Hepatocyte (in vitro differentiated cells): ENCODE results near the gene ZSCAN26. TPM values are rescaled to one million over a fixed set of nuclear protein-coding genes. Genes with fewer than 3 reads are reported as not detected.

ENCODE experiments used
- DNase-seq: peaks from one replicate; pipeline ENCODE4 v3.0.0-alpha.2; 2016; ENCODE audit warnings: low spot score
- H2AFZ ChIP-seq: fragments of 200-600 bp; sonication (generic); 2 replicates; pipeline ENCODE4 v1.6.0; 2016; ENCODE audit warnings: antibody characterized with exemption, mild to moderate bottlenecking
- H3K27ac ChIP-seq: fragments of 200-600 bp; sonication (generic); 2 replicates; pipeline ENCODE4 v1.5.1; 2016; ENCODE audit warnings: mild to moderate bottlenecking
- H3K27me3 ChIP-seq: fragments of 200-600 bp; sonication (generic); 2 replicates; pipeline ENCODE4 v1.6.1; 2016
- H3K36me3 ChIP-seq: fragments of 200-600 bp; sonication (generic); replicated peaks from 2 replicates; pipeline ENCODE4 v1.5.1; 2016; ENCODE audit warnings: low read depth; ENCODE audit not compliant: insufficient read depth
- H3K4me1 ChIP-seq: fragments of 200-600 bp; sonication (generic); 2 replicates; pipeline ENCODE4 v1.5.1; 2016; ENCODE audit warnings: mild to moderate bottlenecking, moderate library complexity; ENCODE audit not compliant: insufficient read depth
- H3K4me2 ChIP-seq: fragments of 200-600 bp; sonication (generic); 2 replicates; pipeline ENCODE4 v1.6.0; 2016
- H3K4me3 ChIP-seq: fragments of 200-600 bp; sonication (generic); 2 replicates; pipeline ENCODE4 v1.5.1; 2016; ENCODE audit warnings: mild to moderate bottlenecking
- H3K79me2 ChIP-seq: fragments of 200-600 bp; sonication (generic); 2 replicates; pipeline ENCODE4 v1.6.0; 2017; ENCODE audit warnings: mild to moderate bottlenecking
- H3K9me2 ChIP-seq: fragments of 200-600 bp; sonication (generic); replicated peaks from 2 replicates; pipeline ENCODE4 v1.6.0; 2017; ENCODE audit warnings: mild to moderate bottlenecking; ENCODE audit not compliant: insufficient read depth
- H3K9me3 ChIP-seq: fragments of 200-600 bp; sonication (generic); 2 replicates; pipeline ENCODE4 v1.5.1; 2016; ENCODE audit warnings: low read depth, mild to moderate bottlenecking
- H4K20me1 ChIP-seq: fragments of 200-600 bp; sonication (generic); 2 replicates; pipeline ENCODE4 v1.6.0; 2016; ENCODE audit warnings: mild to moderate bottlenecking; ENCODE audit not compliant: insufficient read depth, poor library complexity, severe bottlenecking
- EZH2 ChIP-seq: fragments of 200-600 bp; sonication (generic); IDR thresholded peaks from 2 replicates; pipeline ENCODE4 v1.6.1; 2016; ENCODE audit warnings: antibody characterized with exemption, mild to moderate bottlenecking, borderline replicate concordance
- EZH2phosphoT487 ChIP-seq: fragments of 200-600 bp; sonication (generic); IDR thresholded peaks from one replicate; pipeline ENCODE4 v1.6.1; 2018; ENCODE audit warnings: antibody characterized with exemption, mild to moderate bottlenecking, low read depth, moderate library complexity; ENCODE audit not compliant: unreplicated experiment, severe bottlenecking
- WGBS: methylation state at CpG from one replicate; pipeline ENCODE4 v1.1.6; 2016; ENCODE audit warnings: low lambda C conversion rate; ENCODE audit errors: missing lambda C conversion rate; 5-methylcytosine and 5-hydroxymethylcytosine counted together
- polyA plus RNA-seq: library from polyadenylated mRNA; unstranded; fragments of >200 nt; fragmentation: Nextera tagmentation; extraction: Ambion mirVana; gene quantifications from 2 replicates; pipeline ENCODE4 v1.2.1, GENCODE V29; 2016
- total RNA-seq: library from RNA; depleted of rRNA; stranded (reverse); fragments of >200 nt; gene quantifications from 2 replicates; pipeline ENCODE4 v1.2.3, GENCODE V29; 2014
- TF ChIP-seq, protein P1 (sequence below): fragments of 200-600 bp; sonication (generic); IDR thresholded peaks from 2 replicates; pipeline ENCODE4 v1.5.1; 2016; ENCODE audit warnings: antibody characterized with exemption, mild to moderate bottlenecking; ENCODE audit not compliant: poor library complexity

ZSCAN26 gene
- total and polyA plus RNA-seq, 2 experiments from 2014 or later = 7.8 to 14.7 TPM

DNA sequence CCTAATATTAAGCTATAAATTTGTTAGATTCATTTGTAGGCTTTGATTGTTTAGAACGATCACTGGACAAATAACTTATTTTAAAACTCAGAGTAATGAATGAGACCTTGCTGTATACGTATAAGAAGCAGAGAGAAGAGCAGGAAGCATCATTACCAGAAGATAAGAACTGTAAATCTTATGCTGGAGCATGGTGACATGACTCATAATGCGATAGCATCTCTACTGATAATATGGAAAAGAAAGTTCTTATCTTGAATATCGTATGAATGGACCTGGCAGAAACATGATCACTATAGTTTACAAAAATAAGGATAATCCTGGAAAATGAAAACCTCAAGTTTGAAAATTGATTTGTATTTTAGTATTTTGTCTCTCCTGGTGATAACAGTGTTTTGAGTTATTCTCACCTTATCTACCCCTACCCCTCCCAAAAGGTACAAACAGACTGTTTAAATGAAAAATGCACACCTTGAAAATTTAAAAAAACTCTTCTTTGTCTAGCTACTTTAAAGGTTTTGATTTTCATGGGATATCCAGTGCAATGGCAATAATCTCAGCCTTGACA, 2.0 kb upstream of the ZSCAN26 start:
- DNase-seq = no peak
- no peaks in the 10 kb centered on the region for H3K9me3 ChIP-seq
- H3K27ac ChIP-seq = no peak overlapping the region
- TF ChIP-seq EZH2phosphoT487 = no peak
- no peak for TF ChIP-seq EZH2
- TF ChIP-seq, protein P1, sequence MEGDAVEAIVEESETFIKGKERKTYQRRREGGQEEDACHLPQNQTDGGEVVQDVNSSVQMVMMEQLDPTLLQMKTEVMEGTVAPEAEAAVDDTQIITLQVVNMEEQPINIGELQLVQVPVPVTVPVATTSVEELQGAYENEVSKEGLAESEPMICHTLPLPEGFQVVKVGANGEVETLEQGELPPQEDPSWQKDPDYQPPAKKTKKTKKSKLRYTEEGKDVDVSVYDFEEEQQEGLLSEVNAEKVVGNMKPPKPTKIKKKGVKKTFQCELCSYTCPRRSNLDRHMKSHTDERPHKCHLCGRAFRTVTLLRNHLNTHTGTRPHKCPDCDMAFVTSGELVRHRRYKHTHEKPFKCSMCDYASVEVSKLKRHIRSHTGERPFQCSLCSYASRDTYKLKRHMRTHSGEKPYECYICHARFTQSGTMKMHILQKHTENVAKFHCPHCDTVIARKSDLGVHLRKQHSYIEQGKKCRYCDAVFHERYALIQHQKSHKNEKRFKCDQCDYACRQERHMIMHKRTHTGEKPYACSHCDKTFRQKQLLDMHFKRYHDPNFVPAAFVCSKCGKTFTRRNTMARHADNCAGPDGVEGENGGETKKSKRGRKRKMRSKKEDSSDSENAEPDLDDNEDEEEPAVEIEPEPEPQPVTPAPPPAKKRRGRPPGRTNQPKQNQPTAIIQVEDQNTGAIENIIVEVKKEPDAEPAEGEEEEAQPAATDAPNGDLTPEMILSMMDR = no peak
- H3K9me2 ChIP-seq = no peaks in the 10 kb centered on the region
- no peaks in the 10 kb centered on the region for H4K20me1 ChIP-seq
- peaks cover 6% of the 10 kb centered on the region for H3K27me3 ChIP-seq
- H2AFZ ChIP-seq = no peak overlapping the region
- H3K4me1 ChIP-seq = peaks cover 6% of the 10 kb centered on the region
- no peak overlapping the region for H3K4me3 ChIP-seq
- H3K36me3 ChIP-seq = no peaks in the 10 kb centered on the region
- 44% methylated on average over 4 of the region's 4 CpGs for WGBS
- peaks cover 25% of the 10 kb centered on the region for H3K79me2 ChIP-seq
- no peak overlapping the region for H3K4me2 ChIP-seq

DNA sequence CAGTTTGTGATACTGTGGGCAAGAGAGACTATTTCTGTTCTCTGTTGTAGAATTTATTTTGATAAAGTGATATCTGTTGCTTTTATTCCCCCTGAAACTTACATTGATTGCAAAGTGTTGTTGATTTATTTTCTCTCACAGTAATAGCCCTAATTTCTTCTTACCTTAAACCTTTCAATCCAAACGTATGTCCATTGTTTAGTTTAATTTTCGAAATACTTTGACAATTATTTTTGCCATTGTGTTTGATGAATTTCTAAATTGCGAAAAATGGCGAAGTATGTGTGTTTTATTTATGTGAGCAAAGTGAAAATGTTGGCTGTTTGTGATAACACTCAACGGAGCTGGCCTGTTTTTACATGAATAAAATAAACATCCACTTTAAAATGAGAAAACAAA, 381 bp upstream of the ZSCAN26 start:
- WGBS = 18% methylated on average over 5 of the region's 5 CpGs
- DNase-seq = no peak
- H3K27ac ChIP-seq = peak overlapping the region; percentile 91
- peaks cover 6% of the 10 kb centered on the region for H3K4me1 ChIP-seq
- no peaks in the 10 kb centered on the region for H4K20me1 ChIP-seq
- H3K79me2 ChIP-seq = peaks cover 34% of the 10 kb centered on the region
- H2AFZ ChIP-seq = peak overlapping the region; percentile 54
- H3K27me3 ChIP-seq = peaks cover 2% of the 10 kb centered on the region
- peak overlapping the region; percentile 80 for H3K4me2 ChIP-seq
- TF ChIP-seq, protein P1 = no peak
- no peak for TF ChIP-seq EZH2
- TF ChIP-seq EZH2phosphoT487 = no peak
- H3K36me3 ChIP-seq = no peaks in the 10 kb centered on the region
- no peaks in the 10 kb centered on the region for H3K9me2 ChIP-seq
- H3K4me3 ChIP-seq = peak overlapping the region; percentile 62
- H3K9me3 ChIP-seq = no peaks in the 10 kb centered on the region

DNA sequence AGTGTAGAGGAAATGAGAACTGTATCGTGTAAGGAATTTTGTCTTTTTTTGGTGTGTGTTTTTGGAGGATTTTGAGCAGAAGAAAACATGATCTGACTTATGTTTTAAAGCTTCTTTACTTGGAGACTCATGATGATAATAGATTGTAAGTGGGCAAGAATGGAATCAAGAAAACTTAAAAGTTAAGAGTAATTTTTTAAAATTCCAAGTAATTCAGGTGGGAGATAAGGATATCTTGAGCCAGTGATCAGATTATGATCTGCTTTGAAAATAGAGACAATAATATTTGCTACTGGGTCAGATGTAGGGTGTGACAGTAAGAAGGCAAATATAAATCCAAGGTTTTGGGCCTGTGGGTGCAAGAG, 734 bp downstream of the ZSCAN26 start:
- peaks cover 2% of the 10 kb centered on the region for H3K27me3 ChIP-seq
- H4K20me1 ChIP-seq = no peaks in the 10 kb centered on the region
- DNase-seq = no peak
- H3K4me2 ChIP-seq = peak overlapping the region; percentile 80
- TF ChIP-seq EZH2phosphoT487 (no peak), EZH2 (no peak)
- TF ChIP-seq, protein P1 = no peak
- peak overlapping the region; percentile 54 for H2AFZ ChIP-seq
- no peaks in the 10 kb centered on the region for H3K9me3 ChIP-seq
- peaks cover 6% of the 10 kb centered on the region for H3K4me1 ChIP-seq
- WGBS = 15% methylated on average over 1 of the region's 1 CpG
- peak overlapping the region; percentile 62 for H3K4me3 ChIP-seq
- H3K9me2 ChIP-seq = no peaks in the 10 kb centered on the region
- H3K79me2 ChIP-seq = peaks cover 34% of the 10 kb centered on the region
- H3K36me3 ChIP-seq = no peaks in the 10 kb centered on the region
- H3K27ac ChIP-seq = peak overlapping the region; percentile 91
